AG08395 (cell line): Measurements from ENCODE around the gene UGCG.
"Not testable (repeated sequence)": the region's sequence is repeated elsewhere in the genome, so short reads cannot be mapped to it uniquely, and the experiment has no call there.

Experiments
- DNase-seq: peaks from one replicate; pipeline ENCODE4 v3.0.0; 2012; ENCODE audit warnings: mixed read lengths, low spot score

Gene UGCG

GRCh38 chr9:111890867-111891266, 5.7 kb upstream of the UGCG start:
- not testable (repeated sequence) for DNase-seq

GRCh38 chr9:111891910-111892499, 4.6 kb upstream of the UGCG start:
- no peak for DNase-seq

GRCh38 chr9:111896942-111897600, 457 bp downstream of the UGCG start:
- no peak for DNase-seq

- peak; percentile 17 for DNase-seq
Observed at GRCh38 chr9:111897601-111898137, 1.1 kb downstream of the UGCG start.

GRCh38 chr9:111898331-111899096, 1.9 kb downstream of the UGCG start:
- no peak for DNase-seq

GRCh38 chr9:111900151-111900857, 3.7 kb downstream of the UGCG start:
- DNase-seq, result no peak

GRCh38 chr9:111900858-111901612, 4.4 kb downstream of the UGCG start:
- no peak for DNase-seq

- DNase-seq, result no peak
Observed at GRCh38 chr9:111902391-111903139, 6.0 kb downstream of the UGCG start.

- DNase-seq, result not testable (repeated sequence)
Observed at GRCh38 chr9:111903535-111903934, 6.9 kb downstream of the UGCG start.

- DNase-seq, result no peak
Observed at GRCh38 chr9:111904026-111904425, 7.4 kb downstream of the UGCG start.

GRCh38 chr9:111904891-111905291, 8.3 kb downstream of the UGCG start:
- DNase-seq, result no peak

- no peak for DNase-seq
Observed at GRCh38 chr9:111907147-111907546, 10.5 kb downstream of the UGCG start.

- DNase-seq, result no peak
Observed at GRCh38 chr9:111909444-111909843, 12.8 kb downstream of the UGCG start.

GRCh38 chr9:111910428-111910827, 13.8 kb downstream of the UGCG start:
- no peak for DNase-seq

GRCh38 chr9:111913159-111913558, 16.5 kb downstream of the UGCG start:
- no peak for DNase-seq

- no peak for DNase-seq
Observed at GRCh38 chr9:111914749-111915424, 18.3 kb downstream of the UGCG start.

GRCh38 chr9:111915425-111915758, 18.8 kb downstream of the UGCG start:
- no peak for DNase-seq

- no peak for DNase-seq
Observed at GRCh38 chr9:111916234-111916645, 19.6 kb downstream of the UGCG start.

- DNase-seq, result no peak
Observed at GRCh38 chr9:111917201-111917600, 20.6 kb downstream of the UGCG start.

GRCh38 chr9:111917980-111918379, 21.4 kb downstream of the UGCG start:
- no peak for DNase-seq
